Measurements from ENCODE around the gene RGMA.
A peak's percentile ranks its signal among the peaks of the same experiment; 100 is the strongest.
"Not testable (repeated sequence)": the region's sequence is repeated elsewhere in the genome, so short reads cannot be mapped to it uniquely, and the experiment has no call there.

Gene RGMA

GRCh38 chr15:93034512-93034911 is 54.5 kb downstream of the RGMA start:
- DNase-seq (ENCODE audit: low read depth in 3 of 3) = no peak

DNA sequence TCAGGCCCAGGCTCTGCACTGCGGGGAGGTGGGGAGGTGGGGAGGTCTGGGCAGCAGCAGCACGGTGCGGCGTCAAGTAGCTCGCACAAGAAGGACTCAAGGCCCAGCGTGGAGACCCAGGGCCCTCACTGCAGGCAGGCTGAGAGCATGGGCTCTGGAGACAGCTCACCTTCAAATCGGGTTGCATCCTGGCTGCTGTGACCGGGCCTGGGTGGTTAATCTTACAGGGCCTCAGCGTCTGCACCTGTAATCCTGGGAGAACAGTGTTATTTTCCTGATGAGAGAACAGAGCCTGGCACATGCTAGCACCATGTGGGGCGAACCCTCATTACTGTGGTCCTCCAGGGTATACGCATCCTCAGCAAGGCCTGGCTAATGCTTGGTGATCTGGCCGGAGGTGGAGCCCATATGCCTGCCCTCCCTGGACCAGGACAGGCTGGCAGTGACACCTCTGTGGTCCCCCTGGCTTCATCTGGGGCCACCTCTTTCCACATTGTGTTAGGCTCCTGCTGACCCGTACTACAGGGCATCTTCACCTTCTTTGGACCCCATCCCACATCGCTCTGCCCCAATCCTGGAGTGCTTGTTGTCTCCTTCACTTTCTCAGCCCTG is 55.5 kb downstream of the RGMA start:
- no peak for DNase-seq (ENCODE audit: low read depth in 3 of 3)

- not testable (repeated sequence) for DNase-seq (ENCODE audit: low read depth in 3 of 3)
Observed at GRCh38 chr15:93032515-93033206, 56.4 kb downstream of the RGMA start.

- DNase-seq (ENCODE audit: low read depth in 3 of 3) = not testable (repeated sequence)
Observed at GRCh38 chr15:93031557-93032384, 57.2 kb downstream of the RGMA start.

- DNase-seq (ENCODE audit: low read depth in 3 of 3) = no peak
Observed at GRCh38 chr15:93031103-93031464, 57.9 kb downstream of the RGMA start.

DNA sequence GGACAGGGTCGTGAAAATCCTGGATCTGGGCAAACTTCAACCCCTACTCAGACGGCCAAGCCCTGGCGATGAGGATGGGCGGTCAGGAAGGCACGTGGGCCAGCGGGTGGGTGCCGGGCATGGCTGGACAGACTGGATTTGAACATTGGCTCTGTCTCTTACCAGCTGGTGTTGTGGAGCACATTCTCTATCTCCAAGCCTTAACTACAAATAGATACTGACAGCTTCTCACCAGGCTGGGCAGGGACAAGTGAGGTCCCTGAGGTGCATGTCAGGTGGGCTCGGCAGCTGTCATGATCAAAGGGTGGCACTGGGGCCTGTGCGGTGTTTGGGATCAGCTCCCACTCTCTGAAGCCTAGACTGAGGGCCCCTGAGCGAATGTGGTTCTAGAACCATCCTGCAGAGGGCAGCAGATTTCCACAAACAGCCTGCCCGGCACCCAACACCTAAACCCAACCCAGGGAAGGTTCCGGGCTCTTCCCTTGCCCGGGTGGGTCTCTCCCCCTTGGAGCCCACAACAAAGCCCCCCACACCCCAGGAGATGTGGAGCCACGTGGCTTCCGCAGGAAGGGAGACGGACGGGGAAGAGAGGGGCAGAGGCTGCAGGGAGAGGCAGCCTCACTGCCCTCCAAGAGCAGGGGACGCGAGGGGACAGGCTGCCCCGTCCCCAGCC is 58.4 kb downstream of the RGMA start:
- peak; percentile 36 to 60 (median 51) for DNase-seq (ENCODE audit: low read depth in 3 of 3)

- DNase-seq (ENCODE audit: low read depth in 3 of 3) = no peak
Observed at GRCh38 chr15:93029836-93030429, 59.1 kb downstream of the RGMA start.

DNA sequence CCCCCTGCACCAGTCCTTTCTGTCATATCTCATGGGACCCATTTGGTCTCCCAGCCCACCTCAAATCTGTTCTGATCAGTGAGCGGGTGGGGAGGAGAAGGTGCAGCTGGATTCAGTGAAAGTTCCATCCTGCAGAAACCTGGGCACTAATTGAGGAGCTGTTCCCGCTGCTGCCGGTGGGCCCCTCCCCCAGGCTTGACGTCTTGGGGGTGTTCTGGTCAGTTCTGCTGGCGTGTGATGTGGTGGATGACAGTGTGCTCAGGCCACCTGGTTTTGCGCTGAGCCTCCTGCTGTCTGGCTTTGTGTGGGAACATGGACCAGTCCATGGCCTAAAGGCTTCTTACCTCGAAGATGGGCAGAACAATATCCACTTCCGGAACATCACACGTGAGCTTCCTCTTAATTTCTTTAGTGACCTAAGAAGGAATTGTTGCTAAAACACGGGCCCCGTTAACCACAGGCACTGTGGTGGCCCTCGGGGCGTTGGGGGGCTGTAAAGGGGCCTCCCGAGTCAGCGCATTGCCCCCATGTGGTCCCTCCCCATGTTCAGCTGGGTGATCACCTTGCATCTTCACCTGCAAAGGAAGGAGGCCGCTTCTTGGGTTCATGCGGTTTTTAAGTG is 59.7 kb downstream of the RGMA start:
- no peak for DNase-seq (ENCODE audit: low read depth in 3 of 3)

DNA sequence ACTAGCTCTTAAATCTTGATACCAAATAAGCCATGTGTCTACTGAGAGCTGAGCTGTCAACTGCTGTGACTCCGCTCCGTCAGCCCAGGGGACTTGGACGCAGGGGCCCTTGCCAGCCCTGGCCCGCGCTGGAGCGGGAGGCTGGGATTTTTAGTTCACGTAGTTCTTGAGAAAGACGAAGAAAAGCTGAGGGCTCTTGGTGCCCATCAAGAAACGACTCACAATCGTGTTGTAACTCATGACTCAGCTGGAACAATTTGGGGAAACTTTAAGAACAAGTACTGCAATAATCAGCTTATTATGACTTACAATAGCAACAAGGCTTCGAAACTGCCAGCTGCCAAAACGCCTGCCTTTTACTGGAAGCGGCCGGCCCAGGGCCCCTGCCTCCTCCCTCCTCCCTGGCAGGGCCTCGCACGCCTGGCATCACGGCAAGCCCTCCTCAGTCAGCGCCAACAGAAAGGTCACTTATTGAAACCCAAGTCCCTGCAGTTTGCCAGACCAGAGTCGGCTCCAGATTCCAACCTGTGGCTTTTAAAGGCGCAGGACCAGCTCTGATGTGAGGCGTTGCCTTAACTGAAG is 60.3 kb downstream of the RGMA start:
- DNase-seq (ENCODE audit: low read depth in 3 of 3) = no peak

DNA sequence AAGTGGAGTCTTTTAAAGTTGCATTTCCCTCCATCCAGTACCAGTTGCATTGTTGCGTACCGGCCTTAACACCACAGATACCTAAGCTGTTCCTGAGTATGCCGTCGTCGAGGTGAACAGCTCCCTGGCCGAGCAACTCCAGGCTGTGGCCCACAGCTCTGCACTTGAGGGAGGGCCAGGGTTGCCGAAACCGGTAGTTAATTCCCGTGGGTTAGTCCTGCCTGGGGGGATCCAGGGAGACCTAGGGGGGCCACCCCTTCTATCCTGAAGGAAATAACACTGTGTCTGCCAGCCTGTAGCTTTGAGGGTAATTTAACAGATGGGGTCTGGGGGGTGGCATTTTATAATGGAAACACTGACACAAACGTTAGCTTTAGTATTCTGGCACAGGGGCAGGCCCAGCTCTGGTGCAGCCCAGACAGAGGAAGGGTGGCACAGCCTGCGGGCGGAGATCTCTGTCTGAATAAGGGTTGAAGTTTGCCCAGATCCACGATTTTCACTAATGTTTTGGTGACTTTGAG is 60.8 kb downstream of the RGMA start:
- DNase-seq (ENCODE audit: low read depth in 3 of 3) = no peak

DNA sequence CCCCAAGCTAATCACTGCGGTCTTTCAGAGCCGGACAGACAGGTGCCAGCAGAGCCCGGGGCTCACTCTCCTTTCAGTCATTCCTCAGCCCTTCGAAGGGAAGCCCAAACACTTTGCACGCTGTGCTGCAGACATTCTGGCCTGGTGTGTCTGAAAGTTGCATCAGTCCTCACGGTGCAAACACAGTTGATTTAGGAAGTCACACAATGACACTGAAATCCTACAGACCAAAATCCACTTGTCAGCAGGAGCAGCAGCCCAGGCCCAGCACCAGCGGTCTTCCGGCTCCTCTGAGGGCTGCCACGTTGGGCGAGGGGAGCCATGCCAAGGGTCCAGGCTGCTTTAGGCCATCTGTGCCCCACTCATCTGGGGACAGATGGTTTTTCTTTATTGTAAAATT is 61.6 kb downstream of the RGMA start:
- no peak for DNase-seq (ENCODE audit: low read depth in 3 of 3)

DNA sequence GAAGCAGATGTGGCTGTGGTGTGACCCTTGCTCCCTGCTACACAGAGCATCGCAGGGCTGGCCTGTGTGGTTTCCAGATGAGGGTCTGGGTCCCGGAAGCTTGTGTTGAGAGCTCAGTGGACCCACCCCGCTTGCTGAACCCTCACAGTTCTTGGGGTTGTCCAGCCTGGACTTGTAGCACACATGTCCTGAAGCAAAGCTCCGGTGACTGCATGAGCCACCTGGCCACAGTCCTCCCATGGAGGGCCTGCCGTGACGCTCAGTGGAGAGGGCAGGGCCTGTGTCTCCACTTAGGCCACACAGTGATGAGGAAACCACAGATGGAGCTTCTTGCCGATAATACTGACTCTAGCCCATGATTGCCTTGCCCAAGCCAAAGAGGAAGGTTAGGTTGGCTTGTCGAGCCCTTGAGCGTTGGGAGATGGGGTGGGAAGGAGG is 62.6 kb downstream of the RGMA start:
- no peak for DNase-seq (ENCODE audit: low read depth in 3 of 3)

DNA sequence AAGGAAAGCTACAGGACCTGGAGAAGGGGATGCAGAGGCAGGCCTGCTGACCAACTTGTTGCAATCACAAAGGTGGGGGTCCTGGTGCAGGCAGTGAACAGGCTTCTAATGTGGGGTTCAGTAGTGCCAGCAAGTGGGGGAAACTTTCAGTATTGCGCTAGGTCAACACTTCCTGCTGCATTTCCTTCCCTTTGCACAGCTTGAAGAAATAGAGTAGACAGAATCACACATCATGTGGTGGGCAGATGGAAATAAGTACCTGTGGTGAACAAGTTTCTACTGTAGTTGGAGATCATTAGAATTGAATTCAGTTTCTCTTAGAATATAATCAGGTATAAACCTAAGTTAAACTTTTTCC is 63.4 kb downstream of the RGMA start:
- no peak for DNase-seq (ENCODE audit: low read depth in 3 of 3)

DNA sequence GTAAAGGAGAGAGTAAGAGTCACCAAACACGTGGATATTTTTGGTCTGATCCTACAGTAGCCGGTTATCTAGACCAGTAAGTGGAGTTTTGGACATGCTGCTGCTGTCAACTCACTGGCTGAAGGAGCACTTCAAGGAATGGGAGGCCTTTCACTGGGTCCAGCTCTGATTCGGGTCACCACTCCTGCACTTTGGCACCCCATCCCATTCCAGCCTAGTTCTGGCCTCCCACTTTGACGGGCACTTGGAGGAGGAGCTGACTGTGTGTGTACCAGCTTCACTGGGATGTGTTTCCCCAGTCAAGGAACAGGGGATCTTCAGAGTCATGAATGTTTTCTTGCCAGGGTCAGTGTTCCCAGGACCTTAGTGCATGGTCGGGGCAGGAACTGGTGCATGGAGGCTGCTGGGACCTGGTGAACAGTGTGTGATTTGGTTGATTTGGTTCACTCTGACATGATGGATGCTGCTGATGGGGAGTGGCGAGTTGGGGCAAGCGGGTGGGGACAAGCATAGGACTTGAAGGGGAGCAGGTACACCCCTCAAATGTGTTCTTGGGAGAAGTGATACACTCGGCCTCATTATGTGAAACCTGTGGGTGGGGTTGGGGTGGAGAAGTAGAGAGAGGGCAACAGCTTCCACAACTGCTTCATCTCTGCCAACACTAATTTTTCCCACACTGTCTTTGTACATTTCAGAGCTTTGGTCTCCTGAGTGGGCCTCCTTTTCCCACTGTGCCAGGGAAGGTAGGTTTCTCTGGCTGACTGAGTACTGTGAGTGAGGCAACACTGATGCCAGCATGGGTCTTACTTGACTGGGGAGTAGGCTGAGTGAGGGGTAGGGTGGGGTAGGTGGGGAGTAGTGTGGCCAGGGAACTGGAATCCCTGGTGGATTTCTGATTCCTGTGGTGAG is 64.0 kb downstream of the RGMA start:
- no peak for DNase-seq (ENCODE audit: low read depth in 3 of 3)

DNA sequence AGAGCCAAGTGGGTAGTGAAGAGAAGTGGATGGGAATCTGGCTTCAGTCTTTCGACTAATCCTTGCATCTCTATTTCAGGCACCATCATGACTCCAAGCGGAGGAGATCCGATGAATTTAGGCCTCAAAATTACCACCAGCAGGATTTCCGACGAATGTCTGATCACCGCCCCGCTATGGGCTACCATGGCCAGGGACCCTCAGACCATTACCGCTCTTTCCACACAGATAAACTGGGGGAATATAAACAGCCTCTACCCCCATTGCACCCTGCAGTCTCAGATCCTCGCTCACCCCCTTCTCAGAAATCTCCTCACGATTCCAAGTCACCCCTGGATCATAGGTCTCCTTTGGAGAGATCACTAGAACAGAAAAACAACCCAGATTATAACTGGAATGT is 64.7 kb downstream of the RGMA start:
- no peak for DNase-seq (ENCODE audit: low read depth in 3 of 3)

DNA sequence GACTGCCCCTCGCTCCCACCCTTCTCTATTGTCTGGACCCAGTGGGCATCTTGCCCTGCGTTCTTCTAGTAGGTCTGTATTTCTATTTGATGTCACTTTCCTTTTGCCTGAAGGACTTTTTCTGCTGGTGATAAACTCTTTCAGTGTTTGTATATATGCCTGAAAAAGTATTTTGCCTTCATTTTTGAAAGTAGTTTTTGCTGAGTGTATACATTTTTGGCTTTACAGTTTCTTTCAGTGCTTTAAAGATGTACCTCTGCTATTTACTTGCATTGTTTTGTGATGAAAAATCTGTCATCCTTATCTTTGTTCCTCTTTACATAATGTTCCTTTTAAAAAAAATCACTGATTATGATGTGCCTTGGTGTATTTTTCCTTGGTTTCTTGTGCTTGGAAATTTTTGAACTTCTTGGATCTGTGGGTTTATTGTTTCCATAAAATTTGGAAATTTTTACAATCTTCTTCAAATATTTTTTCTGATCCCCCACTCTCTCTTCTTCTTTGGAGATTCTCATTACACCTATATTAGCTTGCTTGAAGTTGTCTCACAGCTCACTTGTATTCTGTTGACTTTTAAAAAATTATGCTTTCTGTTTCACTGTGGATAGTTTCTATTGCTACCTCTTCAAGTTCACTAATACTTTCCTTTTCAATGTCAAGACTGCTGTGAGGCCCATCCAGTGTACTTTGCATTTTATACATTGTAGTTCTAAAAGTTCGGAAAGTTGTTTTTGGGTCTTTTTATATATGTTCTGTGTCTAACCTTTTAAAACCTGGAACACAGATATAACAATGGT is 67.8 kb downstream of the RGMA start:
- DNase-seq (ENCODE audit: low read depth in 3 of 3) = no peak

DNA sequence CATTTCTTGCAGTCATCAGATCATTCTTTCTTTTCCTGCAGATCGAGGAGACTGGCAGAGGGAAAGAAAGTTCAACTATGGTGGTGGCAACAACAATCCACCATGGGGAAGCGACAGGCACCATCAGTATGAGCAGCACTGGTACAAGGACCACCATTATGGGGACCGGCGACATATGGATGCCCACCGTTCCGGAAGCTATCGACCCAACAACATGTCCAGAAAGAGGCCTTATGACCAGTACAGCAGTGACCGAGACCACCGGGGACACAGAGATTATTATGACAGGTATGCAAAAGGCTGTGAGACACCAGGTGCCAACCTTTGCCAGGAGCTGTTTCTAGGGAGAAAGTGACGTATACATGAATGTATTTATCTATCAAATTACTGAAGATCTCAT is 69.0 kb downstream of the RGMA start:
- DNase-seq (ENCODE audit: low read depth in 3 of 3) = no peak

GRCh38 chr15:93019090-93019489 is 69.9 kb downstream of the RGMA start:
- no peak for DNase-seq (ENCODE audit: low read depth in 3 of 3)

GRCh38 chr15:93018574-93018973 is 70.4 kb downstream of the RGMA start:
- no peak for DNase-seq (ENCODE audit: low read depth in 3 of 3)
